ENCODE results near the gene TTBK2. TPM values are rescaled to one million over a fixed set of nuclear protein-coding genes. Genes with fewer than 3 reads are reported as not detected.

Gene TTBK2
- total RNA-seq, 1 donor: 15.2 TPM

DNA sequence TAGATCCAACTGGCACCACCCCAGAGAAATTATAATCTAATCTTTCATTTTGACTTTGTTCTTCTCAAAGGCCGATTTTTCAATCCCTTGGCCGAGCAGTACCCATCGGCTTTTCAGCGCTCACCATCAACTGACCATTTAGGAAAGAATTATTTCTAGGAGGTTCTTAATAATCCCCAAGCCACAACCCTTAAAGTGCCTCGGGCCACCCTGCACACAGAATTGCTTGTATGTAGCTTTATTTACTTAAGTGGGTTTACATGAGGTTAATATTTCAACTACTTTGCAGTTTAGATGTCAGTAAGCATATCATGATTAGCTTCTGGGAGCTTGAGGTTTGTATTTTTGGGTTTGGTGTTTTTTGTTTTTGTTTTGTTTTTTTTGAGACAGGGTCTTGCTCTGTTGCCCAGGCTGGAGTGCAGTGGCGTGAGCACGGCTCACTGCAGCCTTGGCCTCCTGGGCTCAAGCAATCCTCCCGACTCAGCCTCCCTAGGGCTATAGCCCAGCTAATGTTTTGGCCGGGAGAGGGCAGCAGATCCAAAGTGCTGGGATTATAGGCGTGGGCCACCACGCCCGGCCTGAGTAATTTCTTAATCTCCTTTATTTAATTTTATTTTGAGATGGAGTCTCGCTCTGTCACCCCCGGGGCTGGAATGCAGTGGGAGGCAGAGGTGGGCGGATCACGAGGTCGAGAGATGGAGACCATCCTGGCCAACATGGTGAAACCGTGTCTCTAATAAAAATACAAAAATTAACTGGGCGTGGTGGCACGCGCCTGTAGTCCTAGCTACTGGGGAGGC lies 182.8 kb downstream of the TTBK2 start:
- Histone ChIP-seq H3K79me2 (ENCODE audit: insufficient read depth, low read length) (peaks cover 26% of the 10 kb centered on the region), H3K27me3 (ENCODE audit: insufficient read depth, low read length) (no peaks in the 10 kb centered on the region), H3K4me3 (ENCODE audit: insufficient read depth, low read length) (peak overlapping the region; percentile 92), H3K4me1 (ENCODE audit: insufficient read depth, low read length) (peaks cover 11% of the 10 kb centered on the region), H3K36me3 (ENCODE audit: insufficient read depth, low read length) (peaks cover 25% of the 10 kb centered on the region), H3K9me3 (ENCODE audit: low read depth, low read length) (no peaks in the 10 kb centered on the region), H3K4me2 (ENCODE audit: insufficient read depth, low read length) (peak overlapping the region; percentile 93), H3K27ac (ENCODE audit: low read depth, low read length) (peak overlapping the region; percentile 86), H4K20me1 (ENCODE audit: insufficient read depth, low read length) (peaks cover 15% of the 10 kb centered on the region), H2AFZ (ENCODE audit: low read length) (peak overlapping the region; percentile 96)
- DNase-seq (ENCODE audit: insufficient read length, low spot score, missing footprints): peak; percentile 58
- TF ChIP-seq, protein P1, sequence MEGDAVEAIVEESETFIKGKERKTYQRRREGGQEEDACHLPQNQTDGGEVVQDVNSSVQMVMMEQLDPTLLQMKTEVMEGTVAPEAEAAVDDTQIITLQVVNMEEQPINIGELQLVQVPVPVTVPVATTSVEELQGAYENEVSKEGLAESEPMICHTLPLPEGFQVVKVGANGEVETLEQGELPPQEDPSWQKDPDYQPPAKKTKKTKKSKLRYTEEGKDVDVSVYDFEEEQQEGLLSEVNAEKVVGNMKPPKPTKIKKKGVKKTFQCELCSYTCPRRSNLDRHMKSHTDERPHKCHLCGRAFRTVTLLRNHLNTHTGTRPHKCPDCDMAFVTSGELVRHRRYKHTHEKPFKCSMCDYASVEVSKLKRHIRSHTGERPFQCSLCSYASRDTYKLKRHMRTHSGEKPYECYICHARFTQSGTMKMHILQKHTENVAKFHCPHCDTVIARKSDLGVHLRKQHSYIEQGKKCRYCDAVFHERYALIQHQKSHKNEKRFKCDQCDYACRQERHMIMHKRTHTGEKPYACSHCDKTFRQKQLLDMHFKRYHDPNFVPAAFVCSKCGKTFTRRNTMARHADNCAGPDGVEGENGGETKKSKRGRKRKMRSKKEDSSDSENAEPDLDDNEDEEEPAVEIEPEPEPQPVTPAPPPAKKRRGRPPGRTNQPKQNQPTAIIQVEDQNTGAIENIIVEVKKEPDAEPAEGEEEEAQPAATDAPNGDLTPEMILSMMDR (IDR thresholded peaks at IDR 0.05; ENCODE audit: extremely low read depth, low read depth, low read length): peak; percentile 34

DNA sequence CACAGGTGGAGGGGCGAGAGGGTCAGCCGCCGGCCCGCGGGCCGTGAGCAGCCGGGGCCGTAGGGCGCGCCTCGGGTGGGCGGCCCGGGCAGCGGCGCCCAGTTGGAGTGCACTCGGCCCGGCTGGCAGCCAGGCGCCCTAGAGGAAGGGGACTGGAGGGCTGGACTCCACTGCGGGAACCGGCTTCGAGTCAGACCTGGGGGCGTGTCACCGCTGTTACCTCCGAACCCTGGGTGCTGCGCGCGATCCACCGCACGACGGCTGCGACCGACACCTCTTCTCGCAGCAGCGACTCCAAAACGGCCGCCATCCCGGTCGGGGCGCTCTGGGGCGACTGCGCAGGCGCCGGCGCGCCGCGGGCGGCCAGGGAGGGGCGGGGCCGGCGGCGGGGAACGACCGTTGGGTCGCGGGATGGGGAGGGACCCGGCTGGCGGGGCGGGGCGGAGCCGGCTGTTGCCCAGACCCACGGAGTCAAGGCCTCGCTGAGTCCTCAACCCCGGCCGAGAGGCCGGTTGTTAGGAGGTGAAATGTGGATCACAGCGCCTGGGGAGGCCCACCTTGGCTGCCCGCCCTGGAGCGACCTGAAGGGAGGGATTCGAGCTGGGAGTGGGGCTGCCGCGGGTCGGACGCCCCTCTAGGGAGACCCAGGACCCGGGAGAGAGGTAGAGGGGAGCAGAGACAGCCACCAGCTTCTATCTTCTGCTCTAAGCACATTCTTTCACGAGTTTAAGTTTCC lies 183.6 kb downstream of the TTBK2 start, which contains the start of gene CDAN1:
Gene CDAN1 (minus strand): TSS at position 336 of the 736 bp plus-strand sequence. CDS start 26 bp downstream, at position 310.
- H3K27me3 ChIP-seq (ENCODE audit: insufficient read depth, low read length): no peaks in the 10 kb centered on the region
- peak within 1 kb of the TSS; percentile 86 for H3K27ac ChIP-seq (ENCODE audit: low read depth, low read length)
- peaks cover 27% of the 10 kb centered on the region for H3K36me3 ChIP-seq (ENCODE audit: insufficient read depth, low read length)
- TF ChIP-seq, protein P1 (IDR thresholded peaks at IDR 0.05; ENCODE audit: extremely low read depth, low read depth, low read length): no peak
- peak within 1 kb of the TSS; percentile 96 for H2AFZ ChIP-seq (ENCODE audit: low read length)
- H3K4me3 ChIP-seq (ENCODE audit: insufficient read depth, low read length): peak within 1 kb of the TSS; percentile 92
- H3K4me1 ChIP-seq (ENCODE audit: insufficient read depth, low read length): peaks cover 11% of the 10 kb centered on the region
- H3K9me3 ChIP-seq (ENCODE audit: low read depth, low read length): no peaks in the 10 kb centered on the region
- peaks cover 15% of the 10 kb centered on the region for H4K20me1 ChIP-seq (ENCODE audit: insufficient read depth, low read length)
- peak; percentile 100 for DNase-seq (ENCODE audit: insufficient read length, low spot score, missing footprints)
- peaks cover 26% of the 10 kb centered on the region for H3K79me2 ChIP-seq (ENCODE audit: insufficient read depth, low read length)
- peak within 1 kb of the TSS; percentile 93 for H3K4me2 ChIP-seq (ENCODE audit: insufficient read depth, low read length)

DNA sequence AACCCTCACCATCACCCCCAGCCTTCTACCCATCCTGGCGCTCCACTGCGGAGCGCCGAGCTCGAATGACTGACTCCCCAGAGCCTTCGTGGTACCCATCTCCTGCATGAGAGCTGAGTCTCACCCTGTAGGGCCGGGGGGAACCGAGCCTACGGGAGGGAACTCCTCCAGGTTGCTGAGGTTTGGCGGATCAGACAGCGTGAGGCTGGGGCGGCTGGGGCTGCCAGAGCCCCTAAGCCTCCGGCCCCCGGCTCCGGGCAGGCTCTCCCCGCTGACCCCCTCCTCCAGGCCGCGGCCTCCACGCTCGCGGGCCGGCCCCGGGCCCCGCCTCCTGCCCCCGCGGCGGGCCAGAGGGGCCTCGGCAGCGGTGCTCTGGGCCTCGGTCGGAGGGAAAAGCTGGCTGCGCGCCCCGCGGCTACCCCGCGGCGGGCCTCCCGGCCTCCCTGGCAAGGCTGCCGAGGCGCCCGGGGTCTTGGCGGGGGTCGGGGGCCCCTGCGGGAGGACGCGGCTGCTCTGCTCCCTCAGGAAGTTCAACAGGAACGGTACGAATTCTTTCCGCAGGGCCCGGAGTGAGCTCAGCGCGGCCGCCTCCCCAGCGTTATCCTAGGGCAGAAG lies 184.3 kb downstream of the TTBK2 start:
- H3K36me3 ChIP-seq (ENCODE audit: insufficient read depth, low read length): peaks cover 32% of the 10 kb centered on the region

More for the DNA sequence above, 184.3 kb downstream of the TTBK2 start:
- Histone ChIP-seq H3K27ac (ENCODE audit: low read depth, low read length) (peak overlapping the region; percentile 43), H3K4me2 (ENCODE audit: insufficient read depth, low read length) (peak overlapping the region; percentile 72), H3K4me1 (ENCODE audit: insufficient read depth, low read length) (peaks cover 11% of the 10 kb centered on the region), H3K4me3 (ENCODE audit: insufficient read depth, low read length) (peak overlapping the region; percentile 92), H3K9me3 (ENCODE audit: low read depth, low read length) (no peaks in the 10 kb centered on the region), H3K79me2 (ENCODE audit: insufficient read depth, low read length) (peaks cover 26% of the 10 kb centered on the region), H3K27me3 (ENCODE audit: insufficient read depth, low read length) (no peaks in the 10 kb centered on the region), H4K20me1 (ENCODE audit: insufficient read depth, low read length) (peaks cover 15% of the 10 kb centered on the region), H2AFZ (ENCODE audit: low read length) (peak overlapping the region; percentile 80)
- TF ChIP-seq, protein P1 (IDR thresholded peaks at IDR 0.05; ENCODE audit: extremely low read depth, low read depth, low read length): no peak
- peak; percentile 87 for DNase-seq (ENCODE audit: insufficient read length, low spot score, missing footprints)

Data from osteoblast (primary cell).